Central memory CD8-positive, alpha-beta T cell (primary cell): ENCODE measurements around the gene NFIA.

Experiments used
- ATAC-seq: fragments of 150-1000 bp; cut with Tn5 transposase; replicated peaks from 2 replicates; pipeline ENCODE4 v1.10.0; 2022; ENCODE audit warnings: mild to moderate bottlenecking, moderate FRiP score, moderate number of reproducible peaks; ENCODE audit not compliant: poor library complexity, severe bottlenecking; ENCODE audit errors: extremely low read depth
- DNase-seq, 2 donors: peaks; one replicate each; pipeline ENCODE4 v3.0.0; 2021; ENCODE audit warnings: low spot score in 2 of 2
- H3K27ac Mint-ChIP-seq: one replicate; pipeline ENCODE4 v1.8.0; 2022; ENCODE audit warnings: low read depth, mild to moderate bottlenecking, moderate library complexity, mixed read lengths
- H3K27me3 Mint-ChIP-seq: one replicate; pipeline ENCODE4 v1.8.0; 2022; ENCODE audit warnings: mixed read lengths
- H3K36me3 Mint-ChIP-seq: one replicate; pipeline ENCODE4 v1.8.0; 2022; ENCODE audit warnings: mild to moderate bottlenecking, moderate library complexity, mixed read lengths; ENCODE audit not compliant: insufficient read depth
- H3K4me1 Mint-ChIP-seq: one replicate; pipeline ENCODE4 v1.8.0; 2022; ENCODE audit warnings: mixed read lengths
- H3K4me3 Mint-ChIP-seq: one replicate; pipeline ENCODE4 v1.8.0; 2022; ENCODE audit warnings: mild to moderate bottlenecking, moderate library complexity, mixed read lengths
- H3K9me3 Mint-ChIP-seq: one replicate; pipeline ENCODE4 v1.8.0; 2022; ENCODE audit warnings: mixed read lengths

NFIA gene

DNA sequence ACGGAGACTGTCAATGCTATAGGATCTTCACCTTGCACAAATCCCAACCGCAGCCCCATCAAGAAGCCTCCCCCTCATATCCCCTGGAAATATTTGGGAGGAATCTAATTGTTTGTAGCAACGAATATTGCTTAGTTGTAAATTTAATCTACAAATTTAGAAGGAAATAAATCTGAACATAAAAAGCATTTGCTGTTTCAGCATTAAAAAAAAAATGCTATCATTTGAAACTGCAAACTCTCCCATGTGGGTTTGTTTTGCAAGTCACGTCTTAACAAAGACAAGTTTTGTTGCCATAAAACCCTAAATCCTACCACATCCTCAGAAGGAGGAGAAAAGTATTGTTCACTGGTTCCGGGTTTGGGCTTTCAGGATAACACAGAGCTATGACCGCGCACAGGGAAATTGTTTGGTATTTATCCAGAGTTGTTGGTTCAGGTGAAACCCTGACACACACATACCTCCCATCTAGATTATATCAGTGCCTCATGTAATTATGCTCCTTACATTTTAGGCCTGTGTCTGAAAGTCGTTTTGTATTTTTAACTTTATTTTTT, 363.0 kb downstream of the NFIA start:
- H3K9me3 Mint-ChIP-seq: no peaks in the 10 kb centered on the region
- ATAC-seq (no peak), DNase-seq (no peak)
- no peaks in the 10 kb centered on the region for H3K4me1 Mint-ChIP-seq
- no peak overlapping the region for H3K27ac Mint-ChIP-seq
- H3K36me3 Mint-ChIP-seq: peaks cover 4% of the 10 kb centered on the region
- H3K27me3 Mint-ChIP-seq: no peaks in the 10 kb centered on the region
- H3K4me3 Mint-ChIP-seq: no peak overlapping the region

DNA sequence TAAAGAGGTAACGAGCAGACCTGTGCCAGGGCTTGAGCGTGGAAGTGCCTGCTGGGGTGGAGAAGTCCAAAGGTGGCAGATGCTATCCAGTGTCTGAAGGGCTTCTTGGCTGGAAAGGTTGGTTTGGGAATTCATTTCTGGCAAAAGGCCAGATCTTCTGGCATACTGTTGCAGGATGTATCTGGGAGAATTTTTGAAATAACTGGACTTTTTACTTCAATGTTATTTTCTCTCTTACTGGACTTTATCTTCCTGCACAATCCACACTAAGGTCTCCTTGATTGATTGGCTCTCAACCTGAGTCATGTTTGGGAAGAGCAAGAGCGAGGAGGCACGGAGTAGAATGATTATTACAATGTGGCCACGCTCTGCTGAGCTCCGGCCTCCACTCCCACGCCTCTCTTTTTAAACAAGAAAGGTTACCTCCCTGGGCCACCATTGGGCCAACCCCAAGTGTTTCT, 364.2 kb downstream of the NFIA start:
- no peak for DNase-seq
- ATAC-seq: no peak
- H3K27ac Mint-ChIP-seq: no peak overlapping the region

DNA sequence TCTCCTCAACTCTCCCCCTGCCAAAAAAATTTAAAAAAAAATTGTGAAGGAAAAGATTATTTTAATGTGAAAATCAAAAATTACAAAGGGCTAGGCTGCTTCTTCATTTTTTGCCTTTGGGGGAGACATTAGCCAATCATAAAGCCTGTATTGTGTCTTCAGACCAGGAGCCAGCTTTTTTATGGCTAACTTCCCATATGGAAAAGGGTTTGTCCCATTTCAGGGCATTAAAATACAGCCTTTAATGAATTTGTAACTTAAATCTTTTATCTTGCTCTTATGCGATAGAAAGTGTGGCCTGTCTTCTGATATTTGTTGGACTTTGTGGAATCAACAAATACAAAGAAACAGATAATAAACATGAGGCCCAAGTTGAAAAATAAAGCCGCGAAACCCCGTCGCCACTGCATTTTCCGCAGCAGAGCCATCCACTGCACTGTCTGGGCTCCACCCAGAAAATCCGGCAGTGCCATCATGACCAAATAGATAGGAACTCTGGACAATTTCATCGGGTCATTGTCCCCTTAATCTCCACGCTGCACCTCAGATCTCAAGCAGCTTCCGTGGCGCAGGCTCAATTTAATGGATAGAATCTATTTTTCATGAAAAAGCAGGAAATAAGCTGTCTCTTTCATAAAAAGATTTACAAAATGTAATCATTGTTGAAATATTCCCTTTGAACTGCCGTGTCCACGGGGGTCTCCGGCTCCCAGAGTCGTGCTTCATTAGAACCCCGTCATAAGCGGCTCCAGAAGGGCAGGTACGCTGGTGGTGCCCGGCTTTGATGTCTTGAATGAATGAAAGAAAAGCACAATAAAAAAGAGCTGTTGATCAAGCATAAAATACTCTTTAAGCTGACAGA, 365.0 kb downstream of the NFIA start:
- Mint-ChIP-seq H3K4me3 (no peak overlapping the region), H3K27me3 (no peaks in the 10 kb centered on the region)
- no peak for DNase-seq

More for the DNA sequence above, 364.2 kb downstream of the NFIA start:
- no peak overlapping the region for H3K4me3 Mint-ChIP-seq
- H3K4me1 Mint-ChIP-seq: no peaks in the 10 kb centered on the region
- no peaks in the 10 kb centered on the region for H3K27me3 Mint-ChIP-seq
- no peaks in the 10 kb centered on the region for H3K9me3 Mint-ChIP-seq
- H3K36me3 Mint-ChIP-seq: peaks cover 4% of the 10 kb centered on the region

DNA sequence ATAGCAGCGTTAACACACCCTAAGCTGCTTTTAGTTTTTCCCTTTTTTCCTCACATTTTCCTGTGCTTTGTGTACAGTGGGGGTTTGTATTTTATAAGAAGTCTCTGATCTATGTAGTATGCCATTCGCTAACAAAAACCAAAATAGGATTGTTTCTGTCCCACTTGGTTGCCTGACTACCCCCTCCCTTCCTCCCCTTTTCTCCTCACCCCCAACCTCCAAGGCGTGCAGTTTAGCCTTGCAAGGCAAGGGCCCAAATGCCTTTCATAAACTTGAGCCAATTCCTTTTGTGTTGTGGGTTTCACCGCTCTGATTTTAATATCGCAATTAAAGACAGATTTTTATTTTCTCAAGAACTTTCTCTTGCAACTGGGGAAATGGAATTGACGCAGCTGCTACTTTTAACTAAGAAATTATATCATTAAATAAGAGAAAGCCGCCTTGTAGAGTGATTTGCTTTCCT, 365.6 kb downstream of the NFIA start:
- Mint-ChIP-seq H3K9me3 (no peaks in the 10 kb centered on the region), H3K4me3 (no peak overlapping the region)
- ATAC-seq: no peak

More for the DNA sequence above, 365.0 kb downstream of the NFIA start:
- ATAC-seq: no peak
- Mint-ChIP-seq H3K27ac (no peak overlapping the region), H3K4me1 (no peaks in the 10 kb centered on the region), H3K9me3 (no peaks in the 10 kb centered on the region), H3K36me3 (peaks cover 4% of the 10 kb centered on the region)

DNA sequence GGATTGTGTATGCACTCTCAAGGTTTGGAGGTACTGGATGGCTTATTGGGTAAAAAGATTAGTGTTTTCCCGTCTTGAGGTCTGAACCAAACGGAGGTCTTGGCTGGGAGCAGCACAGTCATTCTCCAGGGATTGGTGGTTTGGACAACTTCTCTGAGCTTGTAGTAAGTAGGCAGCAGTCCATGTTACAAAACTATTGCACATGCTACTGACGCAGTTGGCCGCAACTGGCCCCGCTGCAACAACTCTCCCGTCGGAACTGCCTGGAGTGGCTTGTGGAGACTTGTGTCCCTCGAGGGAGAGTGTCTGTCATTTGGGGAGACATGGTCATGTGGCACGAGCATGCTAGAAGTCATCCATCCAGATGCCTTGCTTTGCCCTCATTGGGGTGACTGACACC, 366.6 kb downstream of the NFIA start:
- no peak overlapping the region for H3K27ac Mint-ChIP-seq
- DNase-seq: no peak
- H3K36me3 Mint-ChIP-seq: peaks cover 7% of the 10 kb centered on the region
- ATAC-seq: no peak
- no peaks in the 10 kb centered on the region for H3K27me3 Mint-ChIP-seq
- no peak overlapping the region for H3K4me3 Mint-ChIP-seq
- peaks cover 11% of the 10 kb centered on the region for H3K4me1 Mint-ChIP-seq
- no peaks in the 10 kb centered on the region for H3K9me3 Mint-ChIP-seq

More for the DNA sequence above, 365.6 kb downstream of the NFIA start:
- Mint-ChIP-seq H3K36me3 (peaks cover 4% of the 10 kb centered on the region), H3K27me3 (no peaks in the 10 kb centered on the region), H3K4me1 (peaks cover 3% of the 10 kb centered on the region), H3K27ac (no peak overlapping the region)
- DNase-seq: no peak

DNA sequence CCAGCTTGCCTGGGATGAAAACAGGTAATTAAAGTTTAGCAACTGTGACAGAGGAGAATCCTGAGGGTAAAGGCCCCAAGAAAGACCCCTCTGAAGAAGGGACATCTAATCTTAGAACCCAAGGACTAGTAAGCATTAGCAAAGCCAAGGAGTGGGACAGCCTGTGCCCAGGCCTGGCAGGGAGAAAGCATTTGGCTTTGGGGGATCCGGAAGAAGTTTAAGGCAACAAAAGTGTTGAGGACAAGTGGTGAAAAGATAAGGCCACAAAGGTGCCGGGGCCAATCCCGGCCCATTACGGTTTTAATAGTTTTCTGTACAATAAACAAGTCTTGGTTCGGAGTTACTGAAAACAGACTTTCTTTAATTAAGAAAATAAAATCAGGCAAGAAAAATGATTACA, 367.0 kb downstream of the NFIA start:
- no peaks in the 10 kb centered on the region for H3K9me3 Mint-ChIP-seq
- H3K27me3 Mint-ChIP-seq: no peaks in the 10 kb centered on the region
- peaks cover 11% of the 10 kb centered on the region for H3K4me1 Mint-ChIP-seq
- H3K36me3 Mint-ChIP-seq: peaks cover 7% of the 10 kb centered on the region
- ATAC-seq (no peak), DNase-seq (no peak)
- H3K4me3 Mint-ChIP-seq: no peak overlapping the region
- H3K27ac Mint-ChIP-seq: no peak overlapping the region

DNA sequence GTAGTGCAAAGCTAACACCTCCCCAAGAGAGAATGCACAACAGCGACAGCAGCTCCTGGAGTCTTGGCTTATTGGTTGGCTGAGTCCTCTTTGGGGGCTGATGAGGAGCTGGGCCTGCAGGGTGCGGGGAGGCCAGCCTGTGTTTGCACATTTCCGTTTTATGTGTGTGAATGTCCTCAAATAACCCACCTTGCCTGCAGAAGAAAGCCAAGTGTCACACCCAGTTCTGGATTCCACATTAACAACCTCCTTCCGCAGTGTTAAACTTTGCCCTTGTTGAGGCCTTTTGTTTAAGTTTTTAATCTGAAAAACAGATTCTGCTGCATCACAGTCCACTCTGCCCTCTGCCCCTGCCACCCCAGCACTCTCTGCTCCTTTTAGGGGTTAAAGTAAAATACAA, 368.1 kb downstream of the NFIA start:
- Mint-ChIP-seq H3K4me1 (peaks cover 11% of the 10 kb centered on the region), H3K9me3 (no peaks in the 10 kb centered on the region), H3K4me3 (no peak overlapping the region), H3K27me3 (no peaks in the 10 kb centered on the region), H3K36me3 (peaks cover 7% of the 10 kb centered on the region), H3K27ac (no peak overlapping the region)
- no peak for ATAC-seq
- no peak for DNase-seq

DNA sequence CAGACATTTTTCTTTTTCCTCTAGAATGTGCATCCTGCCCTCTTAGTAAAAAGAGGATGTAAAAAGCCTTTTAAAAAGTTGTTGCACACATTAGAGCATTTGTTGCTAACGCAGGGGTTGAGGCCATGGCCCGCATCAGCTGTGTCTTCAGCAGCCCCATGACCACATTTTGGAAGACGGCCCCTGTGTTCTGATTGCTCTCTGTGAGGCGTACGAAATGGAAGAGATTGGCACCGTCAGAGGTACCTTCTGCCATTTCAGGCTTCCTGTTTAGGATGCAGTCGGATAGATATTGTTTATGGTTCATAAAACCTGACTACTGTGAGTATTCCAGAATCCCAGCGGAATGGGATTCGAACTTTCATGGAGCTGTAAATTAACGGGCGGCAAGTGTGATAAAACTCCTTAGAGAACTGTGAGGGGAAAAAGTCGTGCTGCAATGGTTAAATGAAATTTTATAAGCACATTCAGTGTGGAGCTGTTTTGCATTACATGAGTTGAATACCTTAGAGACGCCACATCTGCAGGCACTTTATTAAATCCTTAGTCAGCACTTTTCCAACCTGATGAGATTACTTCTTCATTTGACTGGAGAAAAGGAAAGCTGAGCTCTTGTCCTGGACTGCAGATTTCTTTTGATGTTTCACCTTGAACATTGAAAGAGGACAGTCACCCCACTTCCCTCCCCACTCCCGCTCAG, 368.7 kb downstream of the NFIA start:
- H3K4me3 Mint-ChIP-seq: no peak overlapping the region
- peaks cover 11% of the 10 kb centered on the region for H3K4me1 Mint-ChIP-seq
- H3K9me3 Mint-ChIP-seq: no peaks in the 10 kb centered on the region
- no peak for DNase-seq
- H3K27me3 Mint-ChIP-seq: no peaks in the 10 kb centered on the region
- no peak for ATAC-seq
- H3K27ac Mint-ChIP-seq: no peak overlapping the region
- peaks cover 9% of the 10 kb centered on the region for H3K36me3 Mint-ChIP-seq

DNA sequence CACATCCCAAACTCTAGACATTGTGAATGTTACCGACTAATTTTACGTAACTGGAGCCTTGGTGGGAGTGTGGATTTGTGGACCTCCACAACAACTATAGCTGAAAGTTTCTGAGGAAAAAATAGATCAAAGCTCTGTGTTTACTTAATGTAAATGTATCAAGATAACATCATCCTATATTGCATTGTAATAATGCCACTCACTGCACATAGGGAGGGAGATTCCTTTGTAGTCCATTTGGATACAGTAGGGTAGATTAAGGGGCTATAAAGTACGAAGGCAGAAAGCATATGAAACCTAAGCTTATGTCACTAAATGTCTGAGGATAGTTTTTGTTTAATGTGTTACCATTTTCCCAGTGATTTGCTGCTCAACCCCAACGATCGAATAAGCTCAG, 369.2 kb downstream of the NFIA start:
- Mint-ChIP-seq H3K36me3 (peaks cover 6% of the 10 kb centered on the region), H3K27me3 (no peaks in the 10 kb centered on the region), H3K9me3 (no peaks in the 10 kb centered on the region), H3K27ac (no peak overlapping the region), H3K4me3 (no peak overlapping the region), H3K4me1 (peaks cover 11% of the 10 kb centered on the region)
- no peak for ATAC-seq
- no peak for DNase-seq

DNA sequence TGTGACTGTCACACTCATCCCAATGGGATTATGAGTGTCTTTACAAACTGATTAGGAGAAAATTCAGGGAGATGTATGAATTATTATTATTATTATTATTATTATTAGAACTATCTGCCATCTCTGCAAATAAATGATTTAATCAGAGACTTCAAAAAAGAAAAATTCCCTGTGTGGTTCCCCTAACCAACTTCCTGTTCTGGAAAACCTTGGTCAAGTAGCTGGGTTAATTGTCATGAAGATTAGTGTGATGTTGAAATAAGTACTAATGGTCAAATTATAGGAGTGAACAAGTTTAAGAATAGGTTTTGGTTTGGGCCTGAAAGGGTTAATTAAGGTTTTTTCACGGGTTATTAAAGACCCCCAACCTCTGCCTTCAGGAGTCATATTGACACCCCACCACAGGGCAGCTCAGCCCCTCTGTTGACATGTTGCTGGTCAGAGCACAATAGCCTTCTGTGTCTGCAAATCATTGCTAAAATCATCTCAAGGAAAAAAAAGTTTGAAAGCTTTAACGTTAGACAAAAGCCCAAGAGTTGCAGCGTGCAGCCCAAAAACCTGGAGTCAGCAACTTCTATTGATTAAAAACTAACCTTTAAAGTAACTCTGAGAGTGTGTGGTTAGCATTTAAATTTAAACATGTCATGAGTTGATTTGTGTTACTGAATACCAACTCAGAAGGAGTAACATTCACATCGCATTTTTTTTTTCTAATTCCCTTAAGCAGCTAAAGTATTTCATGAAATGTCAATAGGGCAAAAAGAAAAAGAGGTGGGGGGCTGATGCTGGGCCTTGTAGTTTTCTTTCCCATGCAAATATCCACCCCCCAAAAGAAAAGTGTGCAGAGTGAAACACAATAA, 370.0 kb downstream of the NFIA start:
- peak overlapping the region; percentile 16 for H3K27ac Mint-ChIP-seq

DNA sequence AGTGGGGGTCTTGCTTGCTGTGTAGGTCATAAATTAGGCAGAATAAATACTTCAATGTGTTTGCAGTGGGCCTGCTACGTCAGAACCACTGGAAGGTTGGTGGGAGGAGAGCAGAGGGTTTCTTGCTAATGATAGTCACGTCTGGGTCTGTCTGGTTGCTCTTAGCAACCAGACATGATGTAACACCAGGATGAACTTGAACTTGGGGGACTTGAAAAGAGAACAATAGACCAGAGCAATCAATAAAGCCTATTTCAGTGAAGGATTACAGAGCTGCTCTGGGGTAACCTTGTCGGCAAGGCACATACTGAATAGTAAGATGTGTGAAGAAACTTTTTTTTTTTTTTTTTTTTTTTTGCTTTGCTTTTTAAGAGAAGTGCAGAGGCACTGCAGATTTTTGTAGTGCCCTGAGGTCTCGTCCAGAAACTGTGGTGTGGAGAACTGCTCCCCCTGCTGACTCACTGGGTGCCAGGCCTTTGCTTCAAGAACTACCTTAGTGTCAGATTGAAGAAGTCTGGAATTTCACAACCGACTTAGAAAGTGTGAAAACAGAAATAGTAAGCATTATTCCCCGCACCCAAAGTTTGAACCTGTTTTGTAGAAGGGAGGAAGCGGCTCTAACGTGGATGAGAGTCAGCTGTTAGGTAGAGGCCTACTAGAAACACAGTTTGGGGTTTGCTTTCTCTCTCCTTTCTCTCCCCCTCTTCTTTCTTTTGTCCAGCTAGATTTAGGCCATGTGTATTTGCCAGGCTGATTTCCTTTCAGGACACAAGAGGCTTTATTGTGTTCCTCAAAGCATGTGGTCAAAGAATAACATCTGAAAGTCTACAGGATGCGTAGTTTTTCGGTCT, 371.0 kb downstream of the NFIA start:
- Mint-ChIP-seq H3K27me3 (no peaks in the 10 kb centered on the region), H3K9me3 (no peaks in the 10 kb centered on the region)

More for the DNA sequence above, 370.0 kb downstream of the NFIA start:
- Mint-ChIP-seq H3K4me3 (no peak overlapping the region), H3K36me3 (peaks cover 8% of the 10 kb centered on the region), H3K27me3 (no peaks in the 10 kb centered on the region), H3K4me1 (peaks cover 11% of the 10 kb centered on the region), H3K9me3 (no peaks in the 10 kb centered on the region)
- no peak for ATAC-seq
- DNase-seq: no peak

More for the DNA sequence above, 371.0 kb downstream of the NFIA start:
- ATAC-seq: peak; percentile 85
- Mint-ChIP-seq H3K36me3 (peaks cover 8% of the 10 kb centered on the region), H3K27ac (peak overlapping the region; percentile 16), H3K4me1 (peaks cover 11% of the 10 kb centered on the region), H3K4me3 (no peak overlapping the region)
- DNase-seq: peak; percentile 33 to 57
